Cortex of kidney (tissue), 1 donor: ENCODE measurements around the gene SLC44A1.

Experiments used
- DNase-seq: peaks from one replicate; lab custom pipeline; 2025; lab: John Stamatoyannopoulos, UW

Gene SLC44A1

GRCh38 chr9:105273731-105274130 is 29.3 kb downstream of the SLC44A1 start:
- no peak for DNase-seq

DNA sequence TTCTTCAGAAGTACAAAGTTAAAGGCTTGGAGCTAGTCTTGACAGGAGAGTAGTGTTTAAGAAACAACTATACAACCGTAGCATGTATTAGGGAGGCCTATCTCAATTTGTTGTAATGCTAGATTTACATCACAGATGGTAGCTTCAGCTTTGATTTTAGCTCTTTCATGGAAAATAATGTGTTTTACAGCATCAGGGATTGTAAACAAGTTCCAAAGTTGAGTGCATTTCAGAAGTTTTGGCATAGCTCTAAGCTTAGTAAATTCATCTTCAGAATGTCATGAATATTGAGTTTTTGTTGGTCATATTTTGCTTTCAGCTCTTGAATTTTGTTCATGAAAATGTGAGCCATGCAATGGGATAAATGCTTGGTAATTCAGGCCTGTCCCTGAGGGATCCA is 30.7 kb downstream of the SLC44A1 start:
- no peak for DNase-seq

DNA sequence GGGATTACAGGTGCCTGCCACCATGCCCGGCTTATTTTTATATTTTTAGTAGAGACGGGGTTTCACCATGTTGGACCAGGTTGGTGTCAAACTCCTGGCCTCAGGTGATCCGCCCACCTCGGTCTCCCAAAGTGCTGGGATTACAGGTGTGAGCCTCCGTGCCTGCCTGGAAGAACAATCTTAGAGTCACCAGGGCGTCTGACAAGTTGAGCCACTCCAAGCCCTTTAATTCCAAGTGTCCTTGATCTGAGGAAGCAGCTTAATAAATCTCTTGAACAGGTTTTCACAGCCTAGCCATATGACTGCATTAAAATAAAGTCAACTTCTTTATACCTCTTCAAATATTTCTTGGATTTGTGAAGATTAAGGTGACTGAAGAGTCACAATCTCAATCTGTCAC is 31.5 kb downstream of the SLC44A1 start:
- no peak for DNase-seq

- DNase-seq = no peak
These were observed 34.3 kb downstream of the SLC44A1 start for GRCh38 chr9:105278751-105279150.

GRCh38 chr9:105280691-105281090 is 36.2 kb downstream of the SLC44A1 start:
- no peak for DNase-seq

DNA sequence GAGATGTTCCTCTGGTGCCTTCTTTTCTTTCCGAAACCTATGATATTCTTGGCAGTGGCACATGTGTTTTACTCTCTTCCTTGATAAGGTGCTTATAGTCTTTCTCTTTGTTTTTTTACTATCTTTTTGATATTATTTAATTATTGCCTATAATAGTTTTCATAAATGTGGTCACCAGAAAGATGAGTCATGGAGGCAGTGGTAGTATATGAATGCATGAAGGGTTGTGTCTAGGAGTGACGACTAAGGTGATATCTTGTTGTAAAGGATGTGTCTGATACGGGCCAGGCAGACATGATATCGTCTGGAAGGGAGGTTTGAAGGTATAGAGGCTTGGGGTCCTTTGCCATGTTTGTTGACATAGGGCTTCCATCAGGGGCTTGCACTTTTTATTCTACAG is 36.8 kb downstream of the SLC44A1 start:
- DNase-seq = no peak

GRCh38 chr9:105281926-105282325 is 37.5 kb downstream of the SLC44A1 start:
- DNase-seq = no peak

DNA sequence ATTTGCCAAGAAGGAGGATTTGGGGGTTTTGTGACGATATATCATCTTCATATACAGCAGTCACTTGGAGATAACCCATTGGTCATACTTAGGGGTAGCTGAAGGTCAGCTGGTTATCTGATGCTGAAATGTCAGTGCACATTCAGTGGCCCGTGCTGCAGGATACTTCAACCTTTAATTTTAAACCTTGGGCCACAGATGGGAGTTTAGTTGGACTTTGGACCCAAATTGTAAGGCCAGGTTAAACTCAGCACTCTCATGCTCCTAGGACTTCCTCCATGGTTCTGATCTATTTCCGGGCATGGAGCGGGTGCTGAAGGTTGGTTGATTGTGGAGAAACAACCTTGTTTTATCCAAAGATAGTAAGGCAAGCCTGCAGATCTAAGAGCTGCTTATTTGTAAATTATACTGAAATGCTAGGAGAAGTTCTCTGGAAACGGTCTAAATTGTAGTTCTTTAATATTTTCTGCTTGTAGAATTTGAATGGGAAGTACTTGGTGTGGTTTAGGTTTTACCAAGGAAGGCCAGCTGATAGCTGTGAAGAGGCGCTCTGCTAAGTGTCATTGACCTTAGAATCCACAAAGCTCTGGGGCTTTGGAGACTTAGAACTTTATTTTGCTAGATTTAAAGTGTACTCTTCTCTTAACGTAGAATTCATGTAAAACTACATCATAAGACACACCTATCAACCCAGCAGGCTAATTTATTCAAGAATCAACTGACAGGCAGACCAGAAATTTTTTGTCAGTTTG is 38.6 kb downstream of the SLC44A1 start:
- no peak for DNase-seq

DNA sequence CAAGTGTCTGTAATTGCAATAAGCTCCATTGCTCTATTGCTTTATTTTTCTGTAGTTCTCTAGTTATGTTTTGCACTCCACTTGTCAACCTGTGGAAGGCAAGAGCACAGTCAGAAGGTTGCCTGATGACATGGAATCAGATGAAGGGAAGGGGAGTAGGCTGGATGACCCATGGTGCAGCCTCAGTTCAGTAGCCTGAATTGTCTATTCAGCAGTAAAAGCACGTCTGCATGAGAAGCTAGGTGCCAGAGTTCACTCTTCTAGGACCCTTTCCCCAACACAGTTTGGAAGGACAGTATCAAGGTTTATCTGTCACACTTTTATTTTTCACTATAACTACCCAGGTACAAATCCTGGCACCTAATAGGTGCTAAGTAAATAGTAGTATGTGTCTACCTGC is 39.3 kb downstream of the SLC44A1 start:
- no peak for DNase-seq

DNA sequence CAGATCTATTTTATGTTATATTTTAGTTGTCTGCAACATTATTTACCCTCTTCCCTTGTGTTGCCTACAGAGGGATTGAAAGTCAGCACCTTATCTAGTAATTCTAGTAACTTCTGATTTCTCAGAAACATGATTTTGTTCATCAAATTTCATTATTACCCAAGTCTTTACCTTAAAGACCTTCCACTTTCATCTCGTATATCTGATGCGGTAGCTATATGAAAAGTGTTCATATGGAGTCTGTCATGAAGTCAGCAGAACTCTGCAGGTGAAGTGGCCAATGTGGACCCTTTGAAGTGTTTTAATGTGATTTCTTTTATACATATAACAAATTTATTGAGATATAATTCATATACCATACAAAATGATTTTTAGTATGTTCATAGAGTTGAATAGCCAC is 40.0 kb downstream of the SLC44A1 start:
- no peak for DNase-seq

- no peak for DNase-seq
These were observed 41.6 kb downstream of the SLC44A1 start for GRCh38 chr9:105286098-105286497.

GRCh38 chr9:105289305-105289704 is 44.9 kb downstream of the SLC44A1 start:
- DNase-seq = no peak

GRCh38 chr9:105290418-105290817 is 46.0 kb downstream of the SLC44A1 start:
- no peak for DNase-seq

DNA sequence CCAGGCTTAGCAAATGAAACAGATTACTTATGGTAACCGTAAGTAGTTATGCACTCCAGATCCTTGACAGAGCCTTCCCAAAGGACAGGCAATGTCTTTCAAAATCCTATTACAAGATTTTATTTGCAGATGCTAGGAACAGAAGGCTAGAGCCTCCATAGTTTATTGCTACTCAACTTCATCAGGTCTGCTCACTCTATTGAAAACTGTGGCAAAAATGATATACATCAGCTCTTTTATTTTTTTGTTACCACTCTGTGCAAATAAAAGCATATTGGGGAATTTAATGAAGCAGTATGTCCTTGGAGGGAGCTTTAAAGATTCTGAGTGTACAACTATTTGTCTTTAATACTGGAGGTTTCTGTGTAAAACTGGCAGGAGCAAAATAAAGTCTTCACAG is 46.5 kb downstream of the SLC44A1 start:
- DNase-seq = no peak

GRCh38 chr9:105291422-105291859 is 47.0 kb downstream of the SLC44A1 start:
- no peak for DNase-seq

DNA sequence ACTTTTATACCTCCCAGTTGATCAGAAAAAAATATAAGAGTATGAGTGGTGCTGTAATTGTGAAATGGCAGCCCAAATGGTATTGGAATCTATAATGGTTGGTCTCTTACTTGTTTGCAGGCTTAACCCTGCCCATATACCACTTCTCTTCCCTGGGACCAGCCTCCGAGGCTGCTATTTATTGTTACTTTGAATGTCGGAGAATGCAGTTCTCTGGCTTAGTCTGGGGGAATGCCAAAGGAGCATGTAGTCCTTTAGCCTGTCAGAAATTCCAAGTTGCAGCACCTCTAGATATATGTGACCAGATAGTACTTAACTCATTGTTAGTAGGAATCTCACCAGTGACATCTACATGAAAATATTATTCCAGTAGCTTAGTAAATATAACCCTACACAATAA is 47.5 kb downstream of the SLC44A1 start:
- no peak for DNase-seq

- no peak for DNase-seq
These were observed 49.0 kb downstream of the SLC44A1 start for GRCh38 chr9:105293408-105293807.

DNA sequence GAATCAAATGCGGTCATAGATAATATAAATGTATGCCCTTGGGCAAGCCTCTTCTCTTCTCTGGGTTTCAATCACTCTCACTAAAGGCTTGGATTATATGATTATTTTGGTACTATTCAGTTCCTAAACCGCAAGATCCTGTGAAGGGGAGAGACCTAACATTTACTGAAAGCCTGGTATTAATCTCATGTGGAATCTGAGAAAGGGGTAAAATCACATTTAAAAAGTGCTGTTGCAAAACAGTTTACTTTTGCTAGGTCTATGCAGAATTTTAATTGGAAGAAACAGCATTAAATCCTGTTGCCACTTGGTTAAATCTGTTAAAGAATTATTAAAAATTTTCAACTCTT is 50.7 kb downstream of the SLC44A1 start:
- no peak for DNase-seq

DNA sequence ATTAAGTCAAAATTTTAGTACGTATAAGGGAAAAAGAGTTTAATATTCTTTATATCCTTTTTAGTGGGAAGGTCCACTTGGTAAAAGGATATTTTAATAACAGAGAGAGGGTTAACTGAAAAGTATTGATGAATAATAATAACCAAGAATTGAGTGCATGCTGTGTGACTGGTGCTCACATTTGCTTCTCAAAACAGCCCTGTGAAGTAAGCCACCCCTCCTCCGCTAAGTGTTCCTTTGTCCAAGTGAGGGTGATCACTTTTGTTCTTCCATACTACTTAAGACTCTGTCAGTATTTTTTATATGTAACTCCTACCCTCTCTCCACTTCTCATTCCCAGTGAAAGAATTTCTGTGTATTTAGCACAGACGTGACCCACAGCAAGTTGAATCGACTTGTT is 51.5 kb downstream of the SLC44A1 start:
- no peak for DNase-seq

GRCh38 chr9:105296445-105296844 is 52.0 kb downstream of the SLC44A1 start:
- no peak for DNase-seq

DNA sequence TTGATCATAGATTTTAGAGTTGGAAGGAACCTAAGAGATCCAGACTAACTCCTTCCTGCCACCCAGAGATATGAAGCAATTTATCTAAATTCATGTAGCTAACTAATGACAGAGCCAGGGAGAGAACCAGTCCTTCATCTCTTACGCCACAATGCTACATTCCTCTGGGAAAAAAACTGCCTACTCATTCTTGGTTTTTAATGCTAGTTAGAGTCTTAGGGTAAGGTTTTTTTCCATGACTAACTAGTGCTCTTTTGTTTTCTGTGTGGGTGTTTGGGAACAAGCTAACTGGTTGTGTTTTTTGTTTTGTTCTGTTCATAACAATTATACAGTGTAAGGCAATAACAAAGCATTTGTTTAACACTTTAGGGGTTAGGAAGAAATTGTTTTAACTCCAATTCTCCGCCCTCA is 52.4 kb downstream of the SLC44A1 start:
- DNase-seq = no peak

DNA sequence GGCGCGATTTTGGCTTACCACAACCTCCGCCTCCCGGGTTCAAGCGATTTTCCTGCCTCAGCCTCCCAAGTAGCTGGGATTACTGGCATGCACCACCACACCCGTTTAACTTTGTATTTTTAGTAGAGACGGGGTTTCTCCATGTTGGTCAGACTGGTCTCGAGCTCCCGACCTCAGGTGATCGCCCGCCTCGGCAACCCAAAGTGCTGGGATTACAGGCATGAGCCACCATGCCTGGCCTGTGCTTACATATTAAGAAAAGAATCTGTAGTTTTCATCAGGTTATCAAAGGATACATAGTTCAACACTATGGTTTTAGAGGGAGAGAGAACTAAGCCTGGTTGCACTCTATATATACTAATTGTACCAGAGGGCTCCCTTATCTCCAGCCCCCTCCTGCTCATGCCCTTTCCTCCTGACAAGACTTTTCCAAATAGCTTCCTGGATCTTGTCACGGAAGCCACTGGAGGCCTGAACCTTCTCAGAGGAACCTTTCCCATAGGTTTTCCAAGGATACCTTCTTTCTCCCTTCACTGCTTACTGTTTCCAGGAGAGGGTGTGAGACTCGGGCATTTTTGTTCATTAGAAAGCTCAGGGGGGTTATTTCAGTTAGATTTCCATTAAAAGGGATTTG is 53.1 kb downstream of the SLC44A1 start:
- DNase-seq = no peak

GRCh38 chr9:105299190-105299854 is 54.9 kb downstream of the SLC44A1 start:
- DNase-seq = no peak
